ENCODE results near the gene ACOT7.
"Not testable (repeated sequence)": the region's sequence is repeated elsewhere in the genome, so short reads cannot be mapped to it uniquely, and the experiment has no call there.

The ACOT7 gene

DNA sequence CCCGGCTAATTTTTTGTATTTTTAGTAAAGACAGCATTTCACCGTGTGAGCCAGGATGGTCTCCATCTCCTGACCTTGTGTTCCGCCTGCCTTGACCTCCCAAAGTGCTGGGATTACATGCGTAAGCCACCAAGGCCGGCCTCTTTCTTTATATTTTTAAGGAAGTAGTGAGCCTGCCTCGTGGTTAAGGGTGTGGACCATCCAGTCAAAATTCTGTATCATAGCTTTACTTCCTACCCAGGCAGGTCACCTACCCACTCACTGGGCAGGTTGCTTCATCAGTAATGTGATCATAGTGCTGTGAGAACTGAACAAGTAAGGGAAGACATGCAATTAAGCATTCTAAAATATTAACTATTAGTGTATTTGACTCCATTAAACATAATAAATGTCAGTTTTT lies 8.1 kb upstream of the ACOT7 start:
- DNase-seq (ENCODE audit: extremely low read depth in 1 of 2, low read depth in 1 of 2), result no peak

- DNase-seq (ENCODE audit: extremely low read depth in 1 of 2, low read depth in 1 of 2), result no peak
Measured at GRCh38 chr1:6399294-6399693, 5.7 kb upstream of the ACOT7 start.

GRCh38 chr1:6397844-6398441 lies 4.4 kb upstream of the ACOT7 start:
- no peak for DNase-seq (ENCODE audit: extremely low read depth in 1 of 2, low read depth in 1 of 2)

- no peak for DNase-seq (ENCODE audit: extremely low read depth in 1 of 2, low read depth in 1 of 2)
Measured at GRCh38 chr1:6396998-6397397, 3.4 kb upstream of the ACOT7 start.

DNA sequence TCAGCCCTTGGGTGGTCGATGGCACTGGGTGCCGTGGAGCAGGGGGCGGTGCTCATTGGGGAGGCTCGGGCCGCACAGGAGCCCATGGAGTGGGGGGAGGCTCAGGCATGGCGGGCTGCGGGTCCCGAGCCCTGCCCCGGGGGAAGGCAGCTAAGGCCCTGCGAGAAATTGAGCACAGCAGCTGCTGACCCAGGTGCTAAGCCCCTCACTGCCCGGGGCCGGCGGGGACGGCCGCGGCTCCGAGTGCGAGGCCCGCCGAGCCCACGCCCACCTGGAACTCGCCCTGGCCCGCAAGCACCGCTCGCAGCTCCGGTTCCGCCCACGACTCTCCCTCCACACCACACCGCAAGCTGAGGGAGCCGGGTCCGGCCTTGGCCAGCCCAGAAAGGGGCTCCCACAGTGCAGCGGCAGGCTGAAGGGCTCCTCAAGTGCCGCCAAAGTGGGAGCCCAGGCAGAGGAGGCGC lies 2.2 kb upstream of the ACOT7 start:
- not testable (repeated sequence) for DNase-seq (ENCODE audit: extremely low read depth in 1 of 2, low read depth in 1 of 2)

DNA sequence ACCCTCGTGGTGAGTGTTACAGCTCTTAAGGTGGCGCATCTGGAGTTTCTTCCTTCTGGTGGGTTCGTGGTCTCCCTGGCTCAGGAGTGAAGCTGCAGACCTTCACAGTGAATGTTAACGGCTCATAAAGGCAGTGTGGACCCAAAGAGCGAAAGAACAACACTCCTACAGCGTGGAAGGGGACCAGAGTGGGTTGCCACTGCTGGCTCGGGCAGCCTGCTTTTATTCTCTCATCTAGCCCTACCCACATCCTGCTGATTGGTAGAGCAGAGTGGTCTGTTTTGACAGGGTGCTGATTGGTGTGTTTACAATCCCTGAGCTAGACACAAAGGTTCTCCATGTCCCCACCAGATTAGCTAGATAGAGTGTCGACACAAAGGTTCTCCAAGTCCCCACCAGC lies 1.6 kb upstream of the ACOT7 start:
- not testable (repeated sequence) for DNase-seq (ENCODE audit: extremely low read depth in 1 of 2, low read depth in 1 of 2)

- no peak for DNase-seq (ENCODE audit: extremely low read depth in 1 of 2, low read depth in 1 of 2)
Measured at GRCh38 chr1:6392809-6393399, 663 bp downstream of the ACOT7 start.

- no peak for DNase-seq (ENCODE audit: extremely low read depth in 1 of 2, low read depth in 1 of 2)
Measured at GRCh38 chr1:6391951-6392808, 1.4 kb downstream of the ACOT7 start.

DNA sequence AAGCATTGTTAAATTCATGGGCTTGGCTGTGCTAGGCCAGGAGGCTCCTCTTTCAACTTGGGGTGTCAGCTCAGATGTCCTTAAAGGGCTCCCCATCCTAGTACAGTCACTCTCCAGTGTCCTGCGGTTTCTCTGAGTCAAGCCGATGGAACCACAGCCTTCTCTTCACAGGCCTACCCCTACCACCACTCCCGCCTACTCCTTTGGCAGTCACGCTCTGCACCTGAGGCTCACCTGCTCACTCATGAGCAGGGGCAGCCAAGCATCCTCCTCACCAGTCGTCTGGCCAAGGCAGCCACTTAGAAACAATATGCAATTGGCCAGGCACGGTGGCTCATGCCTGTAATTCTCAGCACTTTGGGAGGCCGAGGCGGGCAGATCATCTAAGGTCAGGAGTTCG lies 3.6 kb downstream of the ACOT7 start:
- DNase-seq (ENCODE audit: extremely low read depth in 1 of 2, low read depth in 1 of 2), result no peak

DNA sequence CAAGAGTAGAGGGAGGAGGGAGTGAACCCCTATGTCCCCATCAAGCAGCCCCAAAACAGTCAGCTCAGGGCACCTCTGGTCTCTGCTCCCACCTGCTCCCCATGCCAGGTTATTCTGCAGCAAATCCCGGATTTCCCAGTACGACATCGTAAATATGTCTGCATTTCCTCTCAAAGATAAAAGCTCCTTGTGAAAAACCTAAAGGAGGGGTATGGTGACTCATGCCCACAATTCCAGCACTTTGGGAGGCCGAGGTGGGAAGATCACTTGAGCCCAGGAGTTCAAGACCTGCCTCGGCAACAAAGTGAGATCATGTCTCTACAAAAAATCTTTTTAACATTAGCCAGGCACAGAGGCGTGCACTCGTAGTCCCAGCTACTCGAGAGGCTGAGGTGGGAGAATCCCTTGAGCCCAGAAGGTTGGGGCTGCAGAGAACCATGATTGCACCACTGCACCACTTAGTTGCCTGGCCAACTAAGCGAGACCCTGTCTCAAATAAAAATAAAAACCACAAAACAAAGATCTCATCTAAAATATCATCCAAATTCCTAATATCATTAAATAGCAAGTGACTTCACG lies 7.1 kb downstream of the ACOT7 start:
- no peak for DNase-seq (ENCODE audit: extremely low read depth in 1 of 2, low read depth in 1 of 2)

DNA sequence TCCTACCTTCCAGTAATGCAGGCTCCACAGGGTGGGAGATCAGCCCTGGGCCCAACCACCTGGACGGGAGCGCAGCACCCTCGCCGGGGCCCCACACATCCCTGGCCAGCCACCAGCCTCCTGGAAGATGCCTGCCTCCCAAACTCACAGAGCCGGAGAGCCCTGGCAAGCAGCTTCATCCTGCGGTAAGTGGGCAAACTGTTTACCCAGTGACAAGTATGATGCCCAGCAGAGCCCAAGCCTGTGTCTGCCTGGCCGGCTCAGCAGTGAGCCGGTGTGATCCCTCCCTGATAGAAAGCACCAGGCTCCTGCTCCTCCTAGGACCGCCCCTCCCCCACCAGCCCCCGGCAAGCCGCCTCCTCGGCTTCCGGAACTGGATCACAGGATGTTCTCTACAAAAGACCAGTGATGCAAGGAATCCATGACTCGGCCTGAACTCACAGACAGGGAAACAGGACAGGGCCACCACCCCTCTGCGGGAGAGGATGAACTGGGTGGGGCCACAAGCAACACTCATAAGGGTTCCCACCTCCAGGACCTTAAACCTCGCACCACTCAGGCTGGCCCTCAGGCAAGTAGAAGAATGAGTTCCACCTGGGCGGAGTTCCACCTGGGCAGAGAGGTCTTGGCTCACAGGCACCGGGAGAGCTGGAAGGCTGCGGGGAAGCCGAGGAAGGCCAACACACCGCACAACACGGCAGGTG lies 7.9 kb downstream of the ACOT7 start:
- DNase-seq (ENCODE audit: extremely low read depth in 1 of 2, low read depth in 1 of 2), result no peak

DNA sequence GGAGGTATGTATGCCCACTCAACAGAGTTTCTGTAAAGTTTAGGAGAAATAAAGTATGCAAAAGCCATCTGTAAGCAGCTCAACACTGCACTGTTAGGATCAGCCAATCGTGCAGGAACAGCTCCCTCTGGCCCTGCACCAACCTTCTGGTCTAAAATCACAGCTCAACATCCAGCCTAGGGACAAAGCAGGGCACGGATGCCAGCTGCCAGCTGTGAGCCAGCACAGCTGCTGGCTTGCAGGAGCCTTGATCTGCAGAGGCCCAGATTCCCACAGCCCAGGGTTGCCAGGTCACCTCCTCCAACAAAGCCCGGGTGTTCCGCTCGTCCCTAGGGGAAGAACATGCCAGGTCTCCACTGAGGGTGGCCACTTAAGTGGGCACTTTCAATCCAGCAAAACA lies 8.6 kb downstream of the ACOT7 start:
- DNase-seq (ENCODE audit: extremely low read depth in 1 of 2, low read depth in 1 of 2), result no peak

DNA sequence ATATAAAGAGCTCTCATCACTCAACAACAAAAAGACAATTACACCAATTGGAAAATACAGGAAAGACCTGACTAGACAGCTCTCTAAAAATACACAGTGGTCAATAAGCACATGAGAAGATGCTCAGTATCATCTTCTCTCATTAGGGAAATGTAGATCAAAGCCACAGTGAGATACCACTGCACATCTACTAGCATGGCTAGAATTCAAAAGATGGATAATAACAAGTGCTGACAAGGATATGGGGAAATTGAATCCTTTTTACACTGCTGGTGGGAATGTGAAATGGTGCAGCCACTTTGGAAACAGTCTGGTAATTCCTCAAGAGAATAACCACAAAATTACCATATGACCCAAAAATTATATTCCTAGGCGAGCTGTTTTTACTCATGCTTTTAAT lies 9.4 kb downstream of the ACOT7 start:
- DNase-seq (ENCODE audit: extremely low read depth in 1 of 2, low read depth in 1 of 2), result no peak

DNA sequence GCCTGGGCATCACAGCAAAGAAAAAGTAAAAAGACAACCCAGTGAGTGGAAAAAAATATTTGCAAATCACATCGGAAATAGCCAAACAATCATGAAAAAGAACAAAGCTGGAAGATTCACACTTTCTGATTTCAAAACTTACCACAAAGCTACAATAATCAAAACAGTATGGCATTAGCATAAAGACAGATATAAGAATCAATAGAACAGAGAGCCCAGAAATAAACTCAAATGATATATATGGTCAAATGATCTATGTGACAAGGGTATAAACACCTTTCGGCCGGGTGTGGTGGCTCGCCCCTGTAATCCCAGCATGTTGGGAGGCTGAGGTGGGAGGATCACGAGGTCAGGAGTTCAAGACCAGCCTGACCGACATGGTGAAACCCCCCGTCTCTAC lies 13.5 kb downstream of the ACOT7 start:
- no peak for DNase-seq (ENCODE audit: extremely low read depth in 1 of 2, low read depth in 1 of 2)

DNA sequence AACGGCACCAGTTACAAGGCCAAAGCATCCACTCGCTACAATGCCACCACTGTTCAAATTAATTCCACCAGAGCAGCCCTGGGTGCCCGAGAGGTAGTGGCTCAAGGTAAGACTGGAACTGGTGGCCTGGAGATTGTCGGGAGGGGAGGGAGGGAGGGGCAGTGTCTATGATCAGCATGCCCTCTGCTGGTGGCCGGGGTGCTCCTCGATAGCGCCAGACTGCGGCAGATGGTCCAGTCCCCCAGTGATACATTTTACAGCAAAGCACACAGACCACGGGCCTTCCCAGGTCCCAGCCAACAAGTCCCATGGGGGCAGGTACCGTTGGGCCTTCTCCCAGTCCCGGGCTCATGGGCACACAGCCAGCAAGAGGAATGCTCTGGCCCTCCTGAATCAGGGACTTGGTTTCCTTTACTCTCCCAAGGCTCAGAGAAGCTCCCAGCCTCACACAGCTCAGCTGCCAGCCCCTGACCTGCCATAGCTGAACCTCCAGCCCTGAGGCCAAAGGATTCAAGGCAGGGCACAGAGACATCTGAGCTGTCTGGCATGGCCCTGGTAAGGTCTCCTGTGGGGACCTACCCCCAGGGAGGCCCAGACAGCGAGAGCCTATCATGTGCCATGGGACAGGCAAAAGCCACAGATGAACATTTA lies 15.3 kb downstream of the ACOT7 start:
- DNase-seq (ENCODE audit: extremely low read depth in 1 of 2, low read depth in 1 of 2), result no peak

DNA sequence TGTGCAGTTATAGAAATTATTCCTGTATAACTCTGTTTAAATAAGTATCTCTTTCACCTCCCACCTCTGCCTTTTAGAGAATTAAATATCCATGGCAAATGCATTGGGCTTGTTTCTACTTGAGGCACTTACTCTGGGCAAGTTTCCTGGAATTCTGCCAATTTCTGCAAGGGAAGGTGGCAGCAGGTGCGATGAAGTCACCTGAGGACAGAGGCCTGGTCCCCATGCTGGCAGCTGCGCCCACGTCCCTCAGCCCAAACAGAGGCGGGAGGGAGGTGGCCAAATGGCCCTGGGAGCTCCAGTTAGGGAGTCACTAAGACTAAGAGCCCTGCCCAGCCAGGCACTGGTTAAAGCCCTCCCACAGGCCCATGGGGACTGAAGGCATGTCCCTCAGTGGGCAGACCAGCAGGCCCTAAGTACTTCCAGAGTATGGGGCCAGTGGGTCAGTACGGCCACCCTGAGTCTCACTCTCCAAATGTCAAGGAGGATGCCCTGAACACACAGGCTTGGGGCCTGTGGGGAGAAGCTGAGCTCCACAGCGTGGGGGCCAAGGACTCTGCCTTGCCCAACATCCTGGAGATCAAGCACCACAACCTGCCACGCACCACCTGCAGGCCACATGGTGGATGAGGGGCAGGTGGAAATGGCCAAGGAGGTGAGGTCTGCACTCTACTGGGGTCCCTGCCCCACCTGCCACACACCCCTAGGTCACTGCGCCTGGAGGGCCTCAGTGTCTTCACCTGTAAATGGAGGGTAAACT lies 19.4 kb downstream of the ACOT7 start:
- no peak for DNase-seq (ENCODE audit: extremely low read depth in 1 of 2, low read depth in 1 of 2)

- DNase-seq (ENCODE audit: extremely low read depth in 1 of 2, low read depth in 1 of 2), result not testable (repeated sequence)
Measured at GRCh38 chr1:6372236-6372635, 21.3 kb downstream of the ACOT7 start.

DNA sequence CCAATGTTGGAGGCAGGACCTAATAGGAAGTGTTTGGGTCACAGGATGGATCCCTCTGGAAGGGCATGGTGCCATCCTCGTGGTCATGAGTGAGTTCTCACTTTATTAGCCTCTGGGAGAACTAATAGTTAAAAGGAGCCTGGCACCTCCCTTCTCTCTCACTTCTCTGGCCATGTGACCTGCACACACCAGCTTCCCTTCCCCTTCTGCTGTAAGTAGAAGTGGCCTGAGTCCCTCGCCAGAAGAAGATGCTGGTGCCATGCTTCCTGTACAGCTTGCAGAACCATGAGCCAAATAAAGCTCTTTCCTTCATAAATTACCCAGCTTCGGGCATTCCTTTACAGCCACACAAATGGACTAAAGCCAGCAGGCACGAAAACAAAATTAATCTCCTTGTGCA lies 23.6 kb downstream of the ACOT7 start:
- DNase-seq (ENCODE audit: extremely low read depth in 1 of 2, low read depth in 1 of 2), result no peak

GRCh38 chr1:6367381-6368012 lies 26.1 kb downstream of the ACOT7 start:
- DNase-seq (ENCODE audit: extremely low read depth in 1 of 2, low read depth in 1 of 2), result no peak

Measured in stimulated activated CD8-positive, alpha-beta memory T cell treated with anti-CD3 and anti-CD28 coated beads, Interleukin-7, amount 100 ng/mL, for 48 hours (primary cell).